Fibroblast of lung (primary cell): ENCODE data around the gene CCDC71. TPM values are rescaled to one million over a fixed set of nuclear protein-coding genes. Genes with fewer than 3 reads are reported as not detected.

ENCODE experiments used
- DNase-seq, 2 donors: peaks; one replicate each; pipeline versions ENCODE4 v3.0.0 to v3.0.0-alpha.2; 2010; ENCODE audit warnings: low read depth in 2 of 2
- H2AFZ ChIP-seq: 2 replicates; pipeline ENCODE4 v1.5.1; 2012; ENCODE audit warnings: low read length, control low read depth, inconsistent platforms
- H3K27ac ChIP-seq: 2 replicates; pipeline ENCODE4 v1.5.1; 2011; ENCODE audit warnings: low read length, control low read depth; ENCODE audit not compliant: insufficient read depth
- H3K27me3 ChIP-seq: 2 replicates; pipeline ENCODE4 v1.5.1; 2011; ENCODE audit warnings: mild to moderate bottlenecking, low read length; ENCODE audit not compliant: control insufficient read depth, insufficient read depth
- H3K36me3 ChIP-seq: 2 replicates; pipeline ENCODE4 v1.5.1; 2011; ENCODE audit warnings: low read length; ENCODE audit not compliant: control insufficient read depth, insufficient read depth
- H3K4me1 ChIP-seq: 2 replicates; pipeline ENCODE4 v1.5.1; 2011; ENCODE audit warnings: low read length; ENCODE audit not compliant: control insufficient read depth, insufficient read depth; ENCODE audit errors: extremely low read depth
- H3K4me2 ChIP-seq: 2 replicates; pipeline ENCODE4 v1.5.1; 2011; ENCODE audit warnings: low read length, control low read depth; ENCODE audit not compliant: insufficient read depth; ENCODE audit errors: extremely low read depth
- H3K4me3 ChIP-seq, 4 experiments: fragments of 200-600 bp in 1 of 4; sonication (generic) in 1 of 4; replicated peaks in 1 of 4; 2 replicates each; pipeline ENCODE4 v1.5.1; 2011 to 2016; ENCODE audit warnings: low read length in 4 of 4, low read depth in 3 of 4, mild to moderate bottlenecking in 3 of 4, control low read depth in 2 of 4, inconsistent platforms in 1 of 4, mixed read lengths in 1 of 4; ENCODE audit not compliant: insufficient read depth in 1 of 4; ENCODE audit errors: control extremely low read depth in 1 of 4
- H3K79me2 ChIP-seq: 2 replicates; pipeline ENCODE4 v1.5.1; 2012; ENCODE audit warnings: mild to moderate bottlenecking, low read length, inconsistent platforms; ENCODE audit not compliant: control insufficient read depth, insufficient read depth
- H3K9ac ChIP-seq: 2 replicates; pipeline ENCODE4 v1.5.1; 2011; ENCODE audit warnings: mild to moderate bottlenecking, low read length, control low read depth; ENCODE audit not compliant: insufficient read depth
- H3K9me3 ChIP-seq: 2 replicates; pipeline ENCODE4 v1.5.1; 2012; ENCODE audit warnings: low read depth, low read length; ENCODE audit not compliant: control insufficient read depth, insufficient read depth
- H4K20me1 ChIP-seq: 2 replicates; pipeline ENCODE4 v1.5.1; 2011; ENCODE audit warnings: low read length; ENCODE audit not compliant: control insufficient read depth, insufficient read depth; ENCODE audit errors: extremely low read depth
- EZH2 ChIP-seq: IDR thresholded peaks from 2 replicates; pipeline ENCODE4 v1.5.1; 2012; ENCODE audit warnings: low read length, control low read depth, mild to moderate bottlenecking; ENCODE audit errors: missing control alignments
- polyA plus RNA-seq, 2 donors: library from polyadenylated mRNA; depleted of rRNA in 1 of 2; stranded (reverse) in 1 of 2; unstranded in 1 of 2; fragments of >200 nt; gene quantifications; 2 replicates each; pipeline ENCODE4 v1.2.1, GENCODE V29; 2011 to 2012; ENCODE audit warnings: missing spikeins in 1 of 2
- total RNA-seq: library from RNA; depleted of rRNA; stranded (reverse); fragments of >200 nt; gene quantifications from 2 replicates; pipeline ENCODE4 v1.2.1, GENCODE V29; 2014
- TF ChIP-seq, protein P1 (sequence below), 2 donors: IDR thresholded peaks in 1 of 2; conservative IDR thresholded peaks in 1 of 2; 1 replicate in 1 of 2; 2 replicates in 1 of 2; pipeline ENCODE4 v1.5.1; 2011 to 2012; ENCODE audit warnings: low read length in 2 of 2, control low read depth in 1 of 2, inconsistent platforms in 1 of 2, low read depth in 1 of 2, mild to moderate bottlenecking in 1 of 2

CCDC71 gene
- total and polyA plus RNA-seq, 2 donors (not counting 1 experiment from before 2014, with no cell fraction given): 13.0 to 17.8 TPM

GRCh38 chr3:49198161-49198560 is 32.0 kb upstream of the CCDC71 start:
- H4K20me1 ChIP-seq: no peaks in the 10 kb centered on the region
- no peaks in the 10 kb centered on the region for H3K27me3 ChIP-seq
- DNase-seq: peak in 1 of 2 donors; percentile 4
- no peaks in the 10 kb centered on the region for H3K9me3 ChIP-seq
- no peak overlapping the region for H3K4me2 ChIP-seq
- no peak overlapping the region for H3K4me3 ChIP-seq
- no peaks in the 10 kb centered on the region for H3K4me1 ChIP-seq
- no peak overlapping the region for H2AFZ ChIP-seq
- no peak overlapping the region for H3K27ac ChIP-seq
- TF ChIP-seq EZH2: no peak
- TF ChIP-seq, protein P1, sequence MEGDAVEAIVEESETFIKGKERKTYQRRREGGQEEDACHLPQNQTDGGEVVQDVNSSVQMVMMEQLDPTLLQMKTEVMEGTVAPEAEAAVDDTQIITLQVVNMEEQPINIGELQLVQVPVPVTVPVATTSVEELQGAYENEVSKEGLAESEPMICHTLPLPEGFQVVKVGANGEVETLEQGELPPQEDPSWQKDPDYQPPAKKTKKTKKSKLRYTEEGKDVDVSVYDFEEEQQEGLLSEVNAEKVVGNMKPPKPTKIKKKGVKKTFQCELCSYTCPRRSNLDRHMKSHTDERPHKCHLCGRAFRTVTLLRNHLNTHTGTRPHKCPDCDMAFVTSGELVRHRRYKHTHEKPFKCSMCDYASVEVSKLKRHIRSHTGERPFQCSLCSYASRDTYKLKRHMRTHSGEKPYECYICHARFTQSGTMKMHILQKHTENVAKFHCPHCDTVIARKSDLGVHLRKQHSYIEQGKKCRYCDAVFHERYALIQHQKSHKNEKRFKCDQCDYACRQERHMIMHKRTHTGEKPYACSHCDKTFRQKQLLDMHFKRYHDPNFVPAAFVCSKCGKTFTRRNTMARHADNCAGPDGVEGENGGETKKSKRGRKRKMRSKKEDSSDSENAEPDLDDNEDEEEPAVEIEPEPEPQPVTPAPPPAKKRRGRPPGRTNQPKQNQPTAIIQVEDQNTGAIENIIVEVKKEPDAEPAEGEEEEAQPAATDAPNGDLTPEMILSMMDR (conservative IDR thresholded peaks at IDR 0.05 in 1 of 2, IDR thresholded peaks at IDR 0.05 in 1 of 2; ENCODE audit: low read depth in 1 of 2, low read length in 2 of 2): no peak
- H3K9ac ChIP-seq: no peak overlapping the region
- peaks cover 7% of the 10 kb centered on the region for H3K79me2 ChIP-seq
- H3K36me3 ChIP-seq: no peaks in the 10 kb centered on the region

DNA sequence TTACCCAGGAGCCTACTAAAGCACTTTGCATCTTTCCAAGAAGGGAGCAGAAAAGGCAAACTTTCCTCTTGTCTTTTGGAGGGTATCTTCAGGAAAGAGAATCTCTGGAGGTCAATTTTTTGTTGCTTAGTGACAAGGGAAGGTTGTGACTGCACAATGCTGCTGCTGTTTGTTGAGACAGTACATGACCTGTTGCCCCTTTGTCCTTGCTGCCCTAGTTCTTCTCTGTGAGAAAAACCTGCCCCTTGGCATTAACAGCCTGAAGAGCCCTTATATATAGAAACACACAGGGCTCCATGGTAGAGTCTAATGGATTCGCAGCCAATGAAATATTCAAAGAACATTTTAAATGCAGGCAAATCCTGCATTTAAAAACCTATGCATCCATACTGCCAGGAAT is 25.6 kb upstream of the CCDC71 start:
- Histone ChIP-seq H4K20me1 (no peaks in the 10 kb centered on the region), H3K4me1 (no peaks in the 10 kb centered on the region), H2AFZ (no peak overlapping the region), H3K27me3 (peaks cover 3% of the 10 kb centered on the region), H3K9me3 (no peaks in the 10 kb centered on the region), H3K4me2 (no peak overlapping the region), H3K27ac (no peak overlapping the region), H3K36me3 (no peaks in the 10 kb centered on the region), H3K9ac (no peak overlapping the region), H3K4me3 (no peak overlapping the region), H3K79me2 (no peaks in the 10 kb centered on the region)
- TF ChIP-seq, protein P1 (conservative IDR thresholded peaks at IDR 0.05 in 1 of 2, IDR thresholded peaks at IDR 0.05 in 1 of 2; ENCODE audit: low read depth in 1 of 2, low read length in 2 of 2): no peak
- no peak for TF ChIP-seq EZH2
- no peak for DNase-seq

DNA sequence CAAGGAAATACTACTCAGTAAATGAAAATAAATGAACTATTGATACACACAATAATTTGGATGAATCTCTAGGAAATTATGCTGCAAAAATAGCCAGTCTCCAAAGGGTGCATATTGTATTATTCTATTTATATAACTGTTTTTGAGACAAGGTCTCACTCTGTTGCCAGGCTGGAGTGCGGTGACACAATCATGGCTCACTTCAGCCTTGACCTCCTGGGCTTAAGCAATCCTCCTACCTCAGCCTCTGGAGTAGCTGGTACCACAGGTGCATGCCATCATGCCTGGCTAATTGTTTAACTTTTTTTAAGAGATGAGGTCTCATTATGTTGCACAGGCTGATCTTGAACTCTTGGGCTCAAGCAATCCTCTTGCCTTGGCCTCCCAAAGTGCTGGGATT is 17.7 kb upstream of the CCDC71 start:
- H3K27ac ChIP-seq: no peak overlapping the region
- TF ChIP-seq, protein P1 (conservative IDR thresholded peaks at IDR 0.05 in 1 of 2, IDR thresholded peaks at IDR 0.05 in 1 of 2; ENCODE audit: low read depth in 1 of 2, low read length in 2 of 2): no peak
- TF ChIP-seq EZH2: no peak
- no peaks in the 10 kb centered on the region for H3K9me3 ChIP-seq
- H2AFZ ChIP-seq: no peak overlapping the region
- DNase-seq: no peak
- no peak overlapping the region for H3K9ac ChIP-seq
- no peaks in the 10 kb centered on the region for H4K20me1 ChIP-seq
- H3K36me3 ChIP-seq: no peaks in the 10 kb centered on the region
- H3K27me3 ChIP-seq: no peaks in the 10 kb centered on the region
- H3K79me2 ChIP-seq: no peaks in the 10 kb centered on the region
- H3K4me3 ChIP-seq: no peak overlapping the region
- no peaks in the 10 kb centered on the region for H3K4me1 ChIP-seq
- H3K4me2 ChIP-seq: no peak overlapping the region
